Hepatocyte (in vitro differentiated cells): Measurements from ENCODE around the gene ACTL7A. TPM values are rescaled to one million over a fixed set of nuclear protein-coding genes. Genes with fewer than 3 reads are reported as not detected.

Experiments
- DNase-seq: peaks from one replicate; pipeline ENCODE4 v3.0.0-alpha.2; 2016; ENCODE audit warnings: low spot score
- H2AFZ ChIP-seq: fragments of 200-600 bp; sonication (generic); 2 replicates; pipeline ENCODE4 v1.6.0; 2016; ENCODE audit warnings: antibody characterized with exemption, mild to moderate bottlenecking
- H3K27ac ChIP-seq: fragments of 200-600 bp; sonication (generic); 2 replicates; pipeline ENCODE4 v1.5.1; 2016; ENCODE audit warnings: mild to moderate bottlenecking
- H3K27me3 ChIP-seq: fragments of 200-600 bp; sonication (generic); 2 replicates; pipeline ENCODE4 v1.6.1; 2016
- H3K36me3 ChIP-seq: fragments of 200-600 bp; sonication (generic); replicated peaks from 2 replicates; pipeline ENCODE4 v1.5.1; 2016; ENCODE audit warnings: low read depth; ENCODE audit not compliant: insufficient read depth
- H3K4me1 ChIP-seq: fragments of 200-600 bp; sonication (generic); 2 replicates; pipeline ENCODE4 v1.5.1; 2016; ENCODE audit warnings: mild to moderate bottlenecking, moderate library complexity; ENCODE audit not compliant: insufficient read depth
- H3K4me2 ChIP-seq: fragments of 200-600 bp; sonication (generic); 2 replicates; pipeline ENCODE4 v1.6.0; 2016
- H3K4me3 ChIP-seq: fragments of 200-600 bp; sonication (generic); 2 replicates; pipeline ENCODE4 v1.5.1; 2016; ENCODE audit warnings: mild to moderate bottlenecking
- H3K79me2 ChIP-seq: fragments of 200-600 bp; sonication (generic); 2 replicates; pipeline ENCODE4 v1.6.0; 2017; ENCODE audit warnings: mild to moderate bottlenecking
- H3K9me2 ChIP-seq: fragments of 200-600 bp; sonication (generic); replicated peaks from 2 replicates; pipeline ENCODE4 v1.6.0; 2017; ENCODE audit warnings: mild to moderate bottlenecking; ENCODE audit not compliant: insufficient read depth
- H3K9me3 ChIP-seq: fragments of 200-600 bp; sonication (generic); 2 replicates; pipeline ENCODE4 v1.5.1; 2016; ENCODE audit warnings: low read depth, mild to moderate bottlenecking
- H4K20me1 ChIP-seq: fragments of 200-600 bp; sonication (generic); 2 replicates; pipeline ENCODE4 v1.6.0; 2016; ENCODE audit warnings: mild to moderate bottlenecking; ENCODE audit not compliant: insufficient read depth, poor library complexity, severe bottlenecking
- CTCF ChIP-seq: fragments of 200-600 bp; sonication (generic); IDR thresholded peaks from 2 replicates; pipeline ENCODE4 v1.5.1; 2016; ENCODE audit warnings: antibody characterized with exemption, mild to moderate bottlenecking; ENCODE audit not compliant: poor library complexity
- EZH2 ChIP-seq: fragments of 200-600 bp; sonication (generic); IDR thresholded peaks from 2 replicates; pipeline ENCODE4 v1.6.1; 2016; ENCODE audit warnings: antibody characterized with exemption, mild to moderate bottlenecking, borderline replicate concordance
- EZH2phosphoT487 ChIP-seq: fragments of 200-600 bp; sonication (generic); IDR thresholded peaks from one replicate; pipeline ENCODE4 v1.6.1; 2018; ENCODE audit warnings: antibody characterized with exemption, mild to moderate bottlenecking, low read depth, moderate library complexity; ENCODE audit not compliant: unreplicated experiment, severe bottlenecking
- WGBS: methylation state at CpG from one replicate; pipeline ENCODE4 v1.1.6; 2016; ENCODE audit warnings: low lambda C conversion rate; ENCODE audit errors: missing lambda C conversion rate; 5-methylcytosine and 5-hydroxymethylcytosine counted together
- polyA plus RNA-seq: library from polyadenylated mRNA; unstranded; fragments of >200 nt; fragmentation: Nextera tagmentation; extraction: Ambion mirVana; gene quantifications from 2 replicates; pipeline ENCODE4 v1.2.1, GENCODE V29; 2016
- total RNA-seq: library from RNA; depleted of rRNA; stranded (reverse); fragments of >200 nt; gene quantifications from 2 replicates; pipeline ENCODE4 v1.2.3, GENCODE V29; 2014

The ACTL7A gene
- total and polyA plus RNA-seq, 2 experiments from 2014 or later = not detected

- no peak for DNase-seq
- no peaks in the 10 kb centered on the region for H3K9me2 ChIP-seq
- H2AFZ ChIP-seq = no peak overlapping the region
- no peaks in the 10 kb centered on the region for H3K79me2 ChIP-seq
- no peaks in the 10 kb centered on the region for H3K9me3 ChIP-seq
- no peaks in the 10 kb centered on the region for H3K27me3 ChIP-seq
- TF ChIP-seq EZH2phosphoT487 (no peak), CTCF (no peak), EZH2 (no peak)
- no peak overlapping the region for H3K4me2 ChIP-seq
- no peak overlapping the region for H3K27ac ChIP-seq
- no peak overlapping the region for H3K4me3 ChIP-seq
- no peaks in the 10 kb centered on the region for H4K20me1 ChIP-seq
- no peaks in the 10 kb centered on the region for H3K4me1 ChIP-seq
- 85% methylated on average over 7 of the region's 7 CpGs for WGBS
- H3K36me3 ChIP-seq = no peaks in the 10 kb centered on the region
Observed at GRCh38 chr9:108861464-108861863, 602 bp upstream of the ACTL7A start.

DNA sequence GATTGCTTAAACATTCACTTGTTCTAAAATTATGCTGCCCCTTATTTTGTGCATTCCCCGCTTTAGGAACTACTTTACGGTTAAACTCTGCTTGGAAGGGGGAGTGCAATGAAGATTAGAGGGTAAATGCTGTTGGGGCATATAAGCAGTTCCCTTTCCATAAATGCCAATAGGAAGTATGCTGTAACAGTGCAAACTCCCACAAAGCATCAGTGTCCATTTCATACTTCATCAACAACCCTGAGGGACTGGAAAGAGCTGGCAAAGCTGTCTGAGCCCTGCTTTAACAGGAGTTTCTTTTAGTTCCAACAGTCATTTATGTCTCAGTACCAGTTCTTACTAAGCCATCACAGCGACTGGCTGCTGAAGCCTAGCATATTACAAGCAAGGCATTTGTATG is 1.8 kb downstream of the ACTL7A start:
- no peak for TF ChIP-seq CTCF
- no peak for TF ChIP-seq EZH2phosphoT487
- TF ChIP-seq EZH2 = no peak
- Histone ChIP-seq H3K27me3 (no peaks in the 10 kb centered on the region), H4K20me1 (no peaks in the 10 kb centered on the region), H3K4me3 (no peak overlapping the region), H3K79me2 (no peaks in the 10 kb centered on the region), H3K9me3 (no peaks in the 10 kb centered on the region), H3K27ac (no peak overlapping the region), H3K9me2 (no peaks in the 10 kb centered on the region), H3K36me3 (no peaks in the 10 kb centered on the region), H2AFZ (no peak overlapping the region), H3K4me1 (peaks cover 10% of the 10 kb centered on the region), H3K4me2 (no peak overlapping the region)
- DNase-seq = no peak
- WGBS = 94% methylated on average over 3 of the region's 3 CpGs

DNA sequence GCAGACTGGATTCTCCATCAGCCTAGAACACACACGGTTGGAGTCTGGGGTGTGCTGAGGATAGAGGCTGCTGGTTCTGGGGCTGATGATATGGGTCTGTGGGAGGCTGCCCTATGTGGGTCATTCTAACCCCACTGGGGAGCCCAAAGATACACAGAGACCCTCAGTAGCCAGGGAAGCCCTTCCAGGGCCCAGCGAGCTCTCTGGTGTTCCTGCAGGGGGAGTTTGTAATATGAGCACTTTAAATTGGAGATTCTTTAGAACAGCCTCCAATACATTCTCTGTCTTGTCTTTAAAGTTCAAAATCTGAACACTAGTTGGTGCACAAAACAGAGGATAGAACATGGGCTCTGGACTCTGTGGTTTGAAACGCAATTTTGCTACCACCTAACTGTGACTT is 2.4 kb downstream of the ACTL7A start:
- H3K27ac ChIP-seq = no peak overlapping the region
- no peaks in the 10 kb centered on the region for H3K9me2 ChIP-seq
- H2AFZ ChIP-seq = no peak overlapping the region
- no peak for DNase-seq
- no peaks in the 10 kb centered on the region for H3K79me2 ChIP-seq
- no peaks in the 10 kb centered on the region for H3K9me3 ChIP-seq
- no peaks in the 10 kb centered on the region for H3K36me3 ChIP-seq
- no peak overlapping the region for H3K4me2 ChIP-seq
- no peak overlapping the region for H3K4me3 ChIP-seq
- no peaks in the 10 kb centered on the region for H4K20me1 ChIP-seq
- 87% methylated on average over 3 of the region's 3 CpGs for WGBS
- H3K4me1 ChIP-seq = peaks cover 16% of the 10 kb centered on the region
- H3K27me3 ChIP-seq = no peaks in the 10 kb centered on the region
- TF ChIP-seq EZH2 = no peak
- TF ChIP-seq CTCF = no peak
- TF ChIP-seq EZH2phosphoT487 = no peak

DNA sequence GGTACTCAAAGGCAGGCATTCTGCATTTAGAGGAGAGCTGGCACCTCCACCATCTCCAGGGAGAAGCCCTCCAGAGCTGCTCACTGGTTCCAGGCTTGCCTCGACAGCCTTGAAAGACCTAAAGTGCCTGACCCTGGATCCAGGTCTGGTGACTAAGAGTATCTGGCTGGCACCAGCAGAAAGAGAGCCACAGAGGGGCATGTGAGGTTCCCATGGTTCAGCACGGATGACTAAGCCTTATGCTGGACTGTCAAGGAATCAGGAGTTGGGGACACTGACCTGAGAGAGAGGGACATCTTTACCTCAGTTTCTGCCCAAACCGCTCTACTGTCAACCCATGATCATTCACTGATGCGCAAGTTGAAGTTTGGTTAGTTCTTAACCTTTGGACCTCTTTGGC is 3.0 kb downstream of the ACTL7A start:
- Histone ChIP-seq H4K20me1 (no peaks in the 10 kb centered on the region), H3K36me3 (no peaks in the 10 kb centered on the region), H3K4me3 (no peak overlapping the region), H3K4me1 (peaks cover 22% of the 10 kb centered on the region), H3K9me2 (no peaks in the 10 kb centered on the region), H3K79me2 (no peaks in the 10 kb centered on the region), H3K27ac (no peak overlapping the region), H3K4me2 (no peak overlapping the region), H3K9me3 (no peaks in the 10 kb centered on the region), H3K27me3 (no peaks in the 10 kb centered on the region), H2AFZ (no peak overlapping the region)
- WGBS = 95% methylated on average over 4 of the region's 4 CpGs
- TF ChIP-seq CTCF (no peak), EZH2phosphoT487 (no peak), EZH2 (no peak)
- DNase-seq = no peak
